ENCODE measurements around the gene CASP8AP2. TPM values are rescaled to one million over a fixed set of nuclear protein-coding genes. Genes with fewer than 3 reads are reported as not detected.

Gene CASP8AP2
- total and polyA plus RNA-seq, 2 of the 13 experiments (the other 11 are each of a cell fraction or from before 2014, with no cell fraction given) = 5.7 to 13.5 TPM

GRCh38 chr6:89829472-89830169 is at the start of gene CASP8AP2 (continued):
- TF ChIP-seq FOXK1 (CRISPR knock-in tag; IDR thresholded peaks at IDR 0.05; ENCODE audit: borderline replicate concordance, low read depth) (peak; percentile 41; the same call in 1 of the 2 replicates), TRIM24 (CRISPR knock-in tag; IDR thresholded peaks at IDR 0.05) (no peak), EEA1 (CRISPR knock-in tag; IDR thresholded peaks at IDR 0.05; ENCODE audit: borderline replicate concordance) (peak; percentile 62; the same call in 1 of the 2 replicates), ESRRA (CRISPR knock-in tag; IDR thresholded peaks at IDR 0.05; ENCODE audit: low read depth) (no peak), HNRNPH1 (optimal IDR thresholded peaks at IDR 0.05; ENCODE audit: low read depth, low read length) (peak; percentile 36), SP4 (CRISPR knock-in tag; IDR thresholded peaks at IDR 0.05) (peak; percentile 92), SRSF1 (optimal IDR thresholded peaks at IDR 0.05; ENCODE audit: low read depth, low read length) (peak; percentile 58), ELF3 (CRISPR knock-in tag; IDR thresholded peaks at IDR 0.05) (peak; percentile 42; the same call in 1 of the 2 replicates), NRL (CRISPR knock-in tag; IDR thresholded peaks at IDR 0.05; ENCODE audit: borderline replicate concordance) (peak; percentile 79)

- Histone ChIP-seq H3K4me1 (ENCODE audit: insufficient read depth, low read length) (peaks cover 22% of the 10 kb centered on the region), H3K27ac (ENCODE audit: extremely low read length, insufficient read depth, low read length) (peak overlapping the region; percentile 43), H3K79me2 (ENCODE audit: insufficient read depth, low read length) (no peaks in the 10 kb centered on the region), H3K9me3 (ENCODE audit: low read length) (peaks cover 5% of the 10 kb centered on the region; the same call in 1 of the 2 replicates), H3K36me3 (replicated peaks in 1 of 2; ENCODE audit: control insufficient read depth in 1 of 2, insufficient read depth in 2 of 2, low read length in 2 of 2) (peaks cover 10 to 51% of the 10 kb centered on the region in 2 experiments), H3K4me3 (replicated peaks in 1 of 3; ENCODE audit: insufficient read depth in 1 of 3, low read depth in 2 of 3, low read length in 3 of 3) (no peak overlapping the region), H3K9ac (ENCODE audit: insufficient read depth, low read depth, low read length) (no peak overlapping the region), H3K27me3 (ENCODE audit: control insufficient read depth in 1 of 2, insufficient read depth in 2 of 2, low read length in 2 of 2) (no peaks in the 10 kb centered on the region), H2AFZ (ENCODE audit: low read length) (no peak overlapping the region), H4K20me1 (ENCODE audit: insufficient read depth, low read length) (no peaks in the 10 kb centered on the region), H3K4me2 (ENCODE audit: low read depth, low read length) (0 out of 2 replicates have a peak overlapping the region, but pooled peaks have one; percentile 8)
- POLR2A ChIA-PET = no interaction called here
- intact Hi-C loops (cut with micrococcal nuclease; ENCODE audit: unreplicated experiment) (no loop called here), in situ Hi-C loops (cut with HindIII; ENCODE audit: extremely low pct_ligation_motif_present, low pct_unique_long_range_greater_than_20kb) (no loop called here)
- BruUV-seq (replicated peaks) = no TSS peak
- peak; percentile 83 for ATAC-seq
- CTCF ChIA-PET (ENCODE audit: low intra/inter-chr PET ratio, low total read pairs) = no interaction called here
- 85% methylated on average over 6 of the region's 6 CpGs for WGBS (ENCODE audit: low lambda C conversion rate)
- peak; percentile 63 for FAIRE-seq
- peak; percentile 34 for DNase-seq (ENCODE audit: low spot score)
- TF ChIP-seq HNF4A (CRISPR knock-in tag; IDR thresholded peaks at IDR 0.05) (peak; percentile 59), ZNF567 (CRISPR knock-in tag; IDR thresholded peaks at IDR 0.05; ENCODE audit: borderline replicate concordance) (no peak), ZNF362 (CRISPR knock-in tag; IDR thresholded peaks at IDR 0.05; ENCODE audit: borderline replicate concordance) (0 out of 2 replicates have a peak, but pooled peaks have one; percentile 26), PAF1 (CRISPR knock-in tag; IDR thresholded peaks at IDR 0.05) (no peak), ZNF326 (CRISPR knock-in tag; IDR thresholded peaks at IDR 0.05; ENCODE audit: borderline replicate concordance) (no peak), ZNF292 (CRISPR knock-in tag; IDR thresholded peaks at IDR 0.05; ENCODE audit: borderline replicate concordance, low read depth) (no peak), PAXIP1 (CRISPR knock-in tag; conservative IDR thresholded peaks at IDR 0.05) (0 out of 2 replicates have a peak, but pooled peaks have one; percentile 42)
Measured at GRCh38 chr6:89781070-89782034, 48.3 kb upstream of the CASP8AP2 start.

Data from HepG2 (cell line).